NCI-H1417 treated with DMSO at 0.1 percent for 48 hours (cell line): Measurements from ENCODE around the gene KDM6B.
"Not testable (repeated sequence)": the region's sequence is repeated elsewhere in the genome, so short reads cannot be mapped to it uniquely, and the experiment has no call there.

Experiments
- DNase-seq: peaks from one replicate; lab custom pipeline; 2025; lab: John Stamatoyannopoulos, UW

Gene KDM6B

GRCh38 chr17:7852262-7852670, 18.2 kb downstream of the KDM6B start:
- no peak for DNase-seq

GRCh38 chr17:7852919-7853690, 19.1 kb downstream of the KDM6B start:
- DNase-seq: no peak

- no peak for DNase-seq
Observed at GRCh38 chr17:7853691-7854038, 19.6 kb downstream of the KDM6B start.

GRCh38 chr17:7854078-7854777, 20.2 kb downstream of the KDM6B start:
- no peak for DNase-seq

- DNase-seq: no peak
Observed at GRCh38 chr17:7854851-7855659, 21.0 kb downstream of the KDM6B start, which contains the start of gene TMEM88. Gene TMEM88, plus strand, starts transcription at chr17:7855066. Its CDS starts 9 bp downstream, at chr17:7855075.

- DNase-seq: no peak
Observed at GRCh38 chr17:7855660-7856010, 21.6 kb downstream of the KDM6B start.

- DNase-seq: no peak
Observed at GRCh38 chr17:7856011-7856810, 22.2 kb downstream of the KDM6B start.

- peak; percentile 85 for DNase-seq
Observed at GRCh38 chr17:7856811-7857712, 23.0 kb downstream of the KDM6B start, which contains the start of gene NAA38. Gene NAA38, minus strand, starts transcription at chr17:7857559. Its CDS starts 96 bp downstream, at chr17:7857463.

GRCh38 chr17:7857713-7858521, 23.9 kb downstream of the KDM6B start, which contains the start of gene CYB5D1:
Gene CYB5D1, plus strand, starts transcription at chr17:7858003. Its CDS starts 132 bp downstream, at chr17:7858135.
- DNase-seq: peak; percentile 85

- no peak for DNase-seq
Observed at GRCh38 chr17:7858522-7858810, 24.4 kb downstream of the KDM6B start.

- no peak for DNase-seq
Observed at GRCh38 chr17:7859028-7859427, 25.0 kb downstream of the KDM6B start.

- no peak for DNase-seq
Observed at GRCh38 chr17:7862692-7863437, 28.8 kb downstream of the KDM6B start.

GRCh38 chr17:7864384-7864783, 30.4 kb downstream of the KDM6B start:
- DNase-seq: not testable (repeated sequence)

GRCh38 chr17:7864995-7865650, 31.1 kb downstream of the KDM6B start:
- DNase-seq: no peak

- DNase-seq: no peak
Observed at GRCh38 chr17:7867881-7868329, 33.9 kb downstream of the KDM6B start.

- DNase-seq: no peak
Observed at GRCh38 chr17:7873051-7873450, 39.0 kb downstream of the KDM6B start.

- DNase-seq: no peak
Observed at GRCh38 chr17:7875804-7876370, 41.9 kb downstream of the KDM6B start.

- no peak for DNase-seq
Observed at GRCh38 chr17:7878234-7878633, 44.2 kb downstream of the KDM6B start.
